ENCODE data around the gene CCDC126.
"Not testable (repeated sequence)": the region's sequence is repeated elsewhere in the genome, so short reads cannot be mapped to it uniquely, and the experiment has no call there.

CCDC126 gene

GRCh38 chr7:23597094-23598091, at the start of gene CCDC126:
Gene CCDC126, plus strand, starts transcription at chr7:23597382. Its CDS starts 13,934 bp downstream, at chr7:23611316.
- H3K9ac ChIP-seq (ENCODE audit: low read length): peak within 1 kb of the TSS; percentile 67
- H3K4me3 ChIP-seq (ENCODE audit: low read length): peak within 1 kb of the TSS; percentile 88
- no peaks in the 10 kb centered on the region for H3K9me3 ChIP-seq (ENCODE audit: control insufficient read depth, low read depth, low read length)
- no peak within 1 kb of the TSS for H3K27ac ChIP-seq (ENCODE audit: low read length)
- no peaks in the 10 kb centered on the region for H3K36me3 ChIP-seq (ENCODE audit: control insufficient read depth, low read depth, low read length)
- H3K27me3 ChIP-seq (ENCODE audit: control insufficient read depth, insufficient read depth, low read length): peaks cover 22% of the 10 kb centered on the region
- peaks cover 8% of the 10 kb centered on the region for H3K4me1 ChIP-seq (ENCODE audit: control insufficient read depth, low read depth, low read length)

- Histone ChIP-seq H3K27me3 (ENCODE audit: control insufficient read depth, insufficient read depth, low read length) (no peaks in the 10 kb centered on the region), H3K36me3 (ENCODE audit: control insufficient read depth, low read depth, low read length) (no peaks in the 10 kb centered on the region), H3K4me1 (ENCODE audit: control insufficient read depth, low read depth, low read length) (no peaks in the 10 kb centered on the region), H3K27ac (ENCODE audit: low read length) (no peak overlapping the region), H3K9ac (ENCODE audit: low read length) (no peak overlapping the region), H3K4me3 (ENCODE audit: low read length) (no peak overlapping the region), H3K9me3 (ENCODE audit: control insufficient read depth, low read depth, low read length) (no peaks in the 10 kb centered on the region)
Observed at GRCh38 chr7:23547662-23548061, 49.5 kb upstream of the CCDC126 start.

GRCh38 chr7:23558303-23558702, 38.9 kb upstream of the CCDC126 start:
- Histone ChIP-seq H3K9ac (ENCODE audit: low read length) (no peak overlapping the region), H3K4me3 (ENCODE audit: low read length) (no peak overlapping the region), H3K27ac (ENCODE audit: low read length) (no peak overlapping the region), H3K9me3 (ENCODE audit: control insufficient read depth, low read depth, low read length) (no peaks in the 10 kb centered on the region), H3K36me3 (ENCODE audit: control insufficient read depth, low read depth, low read length) (no peaks in the 10 kb centered on the region), H3K4me1 (ENCODE audit: control insufficient read depth, low read depth, low read length) (no peaks in the 10 kb centered on the region), H3K27me3 (ENCODE audit: control insufficient read depth, insufficient read depth, low read length) (no peaks in the 10 kb centered on the region)

- no peak overlapping the region for H3K27ac ChIP-seq (ENCODE audit: low read length)
- no peaks in the 10 kb centered on the region for H3K9me3 ChIP-seq (ENCODE audit: control insufficient read depth, low read depth, low read length)
- H3K4me1 ChIP-seq (ENCODE audit: control insufficient read depth, low read depth, low read length): no peaks in the 10 kb centered on the region
- H3K4me3 ChIP-seq (ENCODE audit: low read length): no peak overlapping the region
- H3K27me3 ChIP-seq (ENCODE audit: control insufficient read depth, insufficient read depth, low read length): no peaks in the 10 kb centered on the region
- no peak overlapping the region for H3K9ac ChIP-seq (ENCODE audit: low read length)
- H3K36me3 ChIP-seq (ENCODE audit: control insufficient read depth, low read depth, low read length): no peaks in the 10 kb centered on the region
Observed at GRCh38 chr7:23570592-23571200, 26.5 kb upstream of the CCDC126 start.

GRCh38 chr7:23581975-23582374, 15.2 kb upstream of the CCDC126 start:
- not testable (repeated sequence) for H3K4me1 ChIP-seq (ENCODE audit: control insufficient read depth, low read depth, low read length); H3K36me3 ChIP-seq (ENCODE audit: control insufficient read depth, low read depth, low read length); H3K9me3 ChIP-seq (ENCODE audit: control insufficient read depth, low read depth, low read length); H3K4me3 ChIP-seq (ENCODE audit: low read length); H3K27ac ChIP-seq (ENCODE audit: low read length); H3K27me3 ChIP-seq (ENCODE audit: control insufficient read depth, insufficient read depth, low read length); H3K9ac ChIP-seq (ENCODE audit: low read length)

- not testable (repeated sequence) for H3K4me3 ChIP-seq (ENCODE audit: low read length); H3K27me3 ChIP-seq (ENCODE audit: control insufficient read depth, insufficient read depth, low read length); H3K27ac ChIP-seq (ENCODE audit: low read length); H3K9me3 ChIP-seq (ENCODE audit: control insufficient read depth, low read depth, low read length); H3K4me1 ChIP-seq (ENCODE audit: control insufficient read depth, low read depth, low read length); H3K9ac ChIP-seq (ENCODE audit: low read length); H3K36me3 ChIP-seq (ENCODE audit: control insufficient read depth, low read depth, low read length)
Observed at GRCh38 chr7:23585304-23585703, 11.9 kb upstream of the CCDC126 start.

- no peak overlapping the region for H3K4me3 ChIP-seq (ENCODE audit: low read length)
- H3K27ac ChIP-seq (ENCODE audit: low read length): no peak overlapping the region
- H3K27me3 ChIP-seq (ENCODE audit: control insufficient read depth, insufficient read depth, low read length): no peaks in the 10 kb centered on the region
- no peak overlapping the region for H3K9ac ChIP-seq (ENCODE audit: low read length)
- no peaks in the 10 kb centered on the region for H3K9me3 ChIP-seq (ENCODE audit: control insufficient read depth, low read depth, low read length)
- no peaks in the 10 kb centered on the region for H3K36me3 ChIP-seq (ENCODE audit: control insufficient read depth, low read depth, low read length)
- no peaks in the 10 kb centered on the region for H3K4me1 ChIP-seq (ENCODE audit: control insufficient read depth, low read depth, low read length)
Observed at GRCh38 chr7:23586159-23586558, 11.0 kb upstream of the CCDC126 start.

GRCh38 chr7:23590529-23590928, 6.7 kb upstream of the CCDC126 start:
- Histone ChIP-seq H3K4me1 (ENCODE audit: control insufficient read depth, low read depth, low read length) (no peaks in the 10 kb centered on the region), H3K9ac (ENCODE audit: low read length) (no peak overlapping the region), H3K27ac (ENCODE audit: low read length) (no peak overlapping the region), H3K4me3 (ENCODE audit: low read length) (no peak overlapping the region), H3K9me3 (ENCODE audit: control insufficient read depth, low read depth, low read length) (no peaks in the 10 kb centered on the region), H3K27me3 (ENCODE audit: control insufficient read depth, insufficient read depth, low read length) (peaks cover under 1% of the 10 kb centered on the region), H3K36me3 (ENCODE audit: control insufficient read depth, low read depth, low read length) (no peaks in the 10 kb centered on the region)

GRCh38 chr7:23593706-23594105, 3.5 kb upstream of the CCDC126 start:
- Histone ChIP-seq H3K36me3 (ENCODE audit: control insufficient read depth, low read depth, low read length) (no peaks in the 10 kb centered on the region), H3K27ac (ENCODE audit: low read length) (no peak overlapping the region), H3K4me1 (ENCODE audit: control insufficient read depth, low read depth, low read length) (peaks cover 8% of the 10 kb centered on the region), H3K4me3 (ENCODE audit: low read length) (no peak overlapping the region), H3K9me3 (ENCODE audit: control insufficient read depth, low read depth, low read length) (no peaks in the 10 kb centered on the region), H3K27me3 (ENCODE audit: control insufficient read depth, insufficient read depth, low read length) (peaks cover 16% of the 10 kb centered on the region), H3K9ac (ENCODE audit: low read length) (no peak overlapping the region)

- Histone ChIP-seq H3K9ac (ENCODE audit: low read length) (no peak overlapping the region), H3K9me3 (ENCODE audit: control insufficient read depth, low read depth, low read length) (no peaks in the 10 kb centered on the region), H3K27ac (ENCODE audit: low read length) (no peak overlapping the region), H3K4me1 (ENCODE audit: control insufficient read depth, low read depth, low read length) (peaks cover 8% of the 10 kb centered on the region), H3K36me3 (ENCODE audit: control insufficient read depth, low read depth, low read length) (no peaks in the 10 kb centered on the region), H3K27me3 (ENCODE audit: control insufficient read depth, insufficient read depth, low read length) (peaks cover 22% of the 10 kb centered on the region), H3K4me3 (ENCODE audit: low read length) (no peak overlapping the region)
Observed at GRCh38 chr7:23594879-23595604, 2.1 kb upstream of the CCDC126 start.

- H3K9ac ChIP-seq (ENCODE audit: low read length): peak overlapping the region; percentile 67
- no peaks in the 10 kb centered on the region for H3K9me3 ChIP-seq (ENCODE audit: control insufficient read depth, low read depth, low read length)
Observed at GRCh38 chr7:23598296-23598695, 1.1 kb downstream of the CCDC126 start.

More at GRCh38 chr7:23598296-23598695, 1.1 kb downstream of the CCDC126 start:
- H3K27me3 ChIP-seq (ENCODE audit: control insufficient read depth, insufficient read depth, low read length): peaks cover 22% of the 10 kb centered on the region
- H3K4me3 ChIP-seq (ENCODE audit: low read length): peak overlapping the region; percentile 88
- H3K4me1 ChIP-seq (ENCODE audit: control insufficient read depth, low read depth, low read length): peaks cover 8% of the 10 kb centered on the region
- H3K27ac ChIP-seq (ENCODE audit: low read length): no peak overlapping the region
- no peaks in the 10 kb centered on the region for H3K36me3 ChIP-seq (ENCODE audit: control insufficient read depth, low read depth, low read length)
